ENCODE data around the gene MSANTD7. TPM values are rescaled to one million over a fixed set of nuclear protein-coding genes. Genes with fewer than 3 reads are reported as not detected.

The MSANTD7 gene
- total and polyA plus RNA-seq, 10 of the 15 experiments (the other 5 are each of a cell fraction or from before 2014, with no cell fraction given) = 3.5 to 22.8 (median 18.5) TPM

GRCh38 chr10:14840178-14840577, 2.1 kb downstream of the MSANTD7 start:
- RAD21 ChIA-PET (ENCODE audit: unreplicated experiment) = no interaction called here
- Histone ChIP-seq H3K4me2 (ENCODE audit: control insufficient read depth, insufficient read depth) (peak overlapping the region; percentile 41; the same call in 1 of the 2 replicates), H3K4me1 (ENCODE audit: control insufficient read depth, insufficient read depth, low read length) (peaks cover 7% of the 10 kb centered on the region; the same call in 1 of the 2 replicates), H2AFZ (ENCODE audit: control insufficient read depth, low read depth, low read length) (no peak overlapping the region), H3K27me3 (replicated peaks in 1 of 2; ENCODE audit: control insufficient read depth in 2 of 2, insufficient read depth in 2 of 2, low read length in 1 of 2) (no peaks in the 10 kb centered on the region), H4K20me1 (ENCODE audit: control insufficient read depth, insufficient read depth) (0 out of 2 replicates have a peak, but pooled peaks cover 3% of the 10 kb centered on the region), H3K9ac (ENCODE audit: control insufficient read depth, insufficient read depth, low read length) (no peak overlapping the region), H3K79me2 (ENCODE audit: control insufficient read depth, insufficient read depth, low read length) (peaks cover 29% of the 10 kb centered on the region), H3K36me3 (ENCODE audit: control insufficient read depth in 2 of 2, insufficient read depth in 2 of 2, low read length in 1 of 2) (peaks cover 3 to 31% of the 10 kb centered on the region in 2 experiments), H3K4me3 (no peak overlapping the region), H3K27ac (ENCODE audit: control insufficient read depth, insufficient read depth) (no peak overlapping the region), H3K9me3 (replicated peaks; ENCODE audit: control insufficient read depth, insufficient read depth, low read length) (no peaks in the 10 kb centered on the region)
- FAIRE-seq (no peak), ATAC-seq (no peak), DNase-seq (ENCODE audit: low read depth, low spot score) (no peak)
- 90% methylated on average over 2 of the region's 2 CpGs for WGBS (ENCODE audit: insufficient coverage, insufficient replicate concordance, low lambda C conversion rate, missing lambda C conversion rate)
- in situ Hi-C loops (cut with MboI) (no loop called here), intact Hi-C loops (cut with micrococcal nuclease; ENCODE audit: unreplicated experiment) (no loop called here)
- POLR2A ChIA-PET = no interaction called here
- CTCF ChIA-PET = interaction anchor here (1.9 kb wide), 1 partner anchor 11 kb away, joined by 5 read pairs; no protein-coding TSS in a partner anchor
- TF ChIP-seq EZH2 (IDR thresholded peaks at IDR 0.05; ENCODE audit: borderline replicate concordance, control insufficient read depth, low read depth, low read length) (no peak), KAT2A (conservative IDR thresholded peaks at IDR 0.05; ENCODE audit: control insufficient read depth, low read depth, low read length) (no peak), ZNF592 (IDR thresholded peaks at IDR 0.05) (no peak), ZNF384 (IDR thresholded peaks at IDR 0.05; ENCODE audit: borderline replicate concordance, low read depth, low read length) (no peak), CEBPB (IDR thresholded peaks at IDR 0.05; ENCODE audit: borderline replicate concordance in 1 of 2, low read depth in 2 of 2, low read length in 2 of 2) (no peak), JUND (IDR thresholded peaks at IDR 0.05; ENCODE audit: low read depth, low read length) (no peak)
- SMC1A ChIA-PET (ENCODE audit: uncharacterized antibody, unreplicated experiment) = no interaction called here
- no TSS peak for BruUV-seq (replicated peaks)

Data from GM12878 (cell line).